GM12864 (cell line): ENCODE data around the gene NPR2.

ENCODE experiments used
- DNase-seq: peaks from one replicate; pipeline ENCODE4 v3.0.0-alpha.2; 2011; ENCODE audit warnings: low read depth
- H3K4me3 ChIP-seq: 2 replicates; pipeline ENCODE4 v1.5.1; 2011; ENCODE audit warnings: mild to moderate bottlenecking, low read depth, low read length, control low read depth
- CTCF ChIP-seq: IDR thresholded peaks from 2 replicates; pipeline ENCODE4 v1.5.1; 2011; ENCODE audit warnings: low read depth, mild to moderate bottlenecking, moderate library complexity, low read length, control low read depth, inconsistent platforms; ENCODE audit errors: missing control alignments

The NPR2 gene

GRCh38 chr9:35771534-35771933 is 19.9 kb upstream of the NPR2 start:
- TF ChIP-seq CTCF = no peak

DNA sequence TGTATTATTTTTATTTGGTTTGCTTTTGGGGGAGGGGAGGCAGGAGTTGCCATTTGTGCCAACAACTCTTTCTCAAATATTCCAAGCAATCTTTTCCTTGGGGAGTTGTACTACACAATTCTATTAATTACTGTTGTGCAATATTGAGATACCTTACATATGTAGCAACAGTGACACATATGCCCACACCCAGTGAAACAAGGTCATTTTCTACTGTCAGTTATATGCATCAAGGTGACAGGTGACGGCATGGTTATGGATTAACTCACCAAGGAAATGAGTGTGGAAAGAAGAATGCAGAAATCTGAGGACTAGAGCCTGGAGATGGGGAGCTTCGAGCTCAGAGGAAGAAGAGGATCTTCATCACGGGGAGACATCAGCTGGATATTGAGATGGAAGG is 19.4 kb upstream of the NPR2 start:
- no peak for DNase-seq
- no peak overlapping the region for H3K4me3 ChIP-seq
- TF ChIP-seq CTCF = no peak

More at GRCh38 chr9:35771534-35771933, 19.9 kb upstream of the NPR2 start:
- DNase-seq = no peak
- no peak overlapping the region for H3K4me3 ChIP-seq

GRCh38 chr9:35774907-35775635 is 16.3 kb upstream of the NPR2 start:
- TF ChIP-seq CTCF = no peak
- DNase-seq = no peak
- H3K4me3 ChIP-seq = no peak overlapping the region

GRCh38 chr9:35776018-35776417 is 15.4 kb upstream of the NPR2 start:
- no peak for DNase-seq
- TF ChIP-seq CTCF = no peak

GRCh38 chr9:35778496-35778895 is 12.9 kb upstream of the NPR2 start:
- H3K4me3 ChIP-seq = no peak overlapping the region
- no peak for TF ChIP-seq CTCF
- DNase-seq = no peak

More at GRCh38 chr9:35776018-35776417, 15.4 kb upstream of the NPR2 start:
- no peak overlapping the region for H3K4me3 ChIP-seq

DNA sequence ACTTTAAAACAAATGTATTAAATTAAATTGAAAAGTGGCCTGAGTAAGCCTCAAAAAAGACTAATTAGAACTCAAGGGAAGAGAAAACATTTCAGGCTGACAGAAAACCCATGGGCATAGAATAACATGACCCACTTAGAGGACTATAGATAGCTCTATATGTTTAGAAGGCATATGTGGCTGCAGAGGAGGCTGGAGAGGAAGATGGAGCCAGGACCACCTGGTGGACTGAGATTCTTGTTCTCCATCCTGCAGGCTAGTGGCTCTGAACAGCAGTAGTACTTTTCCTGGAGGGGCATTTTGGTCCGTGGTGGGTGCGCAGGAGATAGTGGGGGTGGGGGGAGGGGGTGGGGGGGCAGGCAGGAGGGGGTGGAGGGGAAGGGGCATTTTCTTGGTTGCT is 10.3 kb upstream of the NPR2 start:
- DNase-seq = no peak
- no peak overlapping the region for H3K4me3 ChIP-seq
- no peak for TF ChIP-seq CTCF

DNA sequence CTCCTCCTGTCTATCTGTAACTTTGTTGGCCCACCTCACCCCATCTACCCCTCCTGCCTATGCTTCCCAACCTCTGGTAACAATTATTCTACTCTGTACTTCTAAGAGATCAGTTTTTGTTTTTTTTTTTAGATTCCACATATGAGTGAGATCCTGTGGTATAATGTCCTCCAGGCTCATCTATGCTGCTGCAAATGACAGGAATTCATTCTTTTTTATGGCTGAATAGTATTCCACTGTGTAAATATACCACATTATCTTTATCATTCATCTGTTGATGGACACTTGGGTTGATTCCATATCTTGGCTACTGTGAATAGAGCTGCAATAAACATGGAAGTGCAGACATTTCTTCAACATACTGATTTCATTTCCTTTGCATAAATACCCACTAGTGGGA is 8.0 kb upstream of the NPR2 start:
- H3K4me3 ChIP-seq = no peak overlapping the region
- TF ChIP-seq CTCF = no peak
- no peak for DNase-seq
